Stimulated activated CD4-positive, alpha-beta T cell treated with anti-CD3 and anti-CD28 coated beads, TNF-alpha, amount 100 ng/mL, for 1 hour (primary cell): Measurements from ENCODE around the gene SAP30BP.

Experiments used
- DNase-seq, 3 donors: peaks; one replicate each; pipeline ENCODE4 v3.0.0-alpha.2; 2020; ENCODE audit warnings: low read depth in 3 of 3, low spot score in 1 of 3

Gene SAP30BP

GRCh38 chr17:75755990-75756389, 88.9 kb downstream of the SAP30BP start:
- DNase-seq, result no peak

- DNase-seq, result no peak
Measured at GRCh38 chr17:75756451-75757085, 89.4 kb downstream of the SAP30BP start.

- DNase-seq, result no peak
Measured at GRCh38 chr17:75757086-75757681, 90.0 kb downstream of the SAP30BP start.
